ENCODE data around the gene KIRREL3. TPM values are rescaled to one million over a fixed set of nuclear protein-coding genes. Genes with fewer than 3 reads are reported as not detected.

The KIRREL3 gene
- polyA plus RNA-seq, 2 of the 4 experiments (the other 2 are of a cell fraction) = 3.0 to 11.0 TPM

- TF ChIP-seq E2F6 (IDR thresholded peaks at IDR 0.05; ENCODE audit: borderline replicate concordance, low read depth) = no peak
These were observed 218.6 kb downstream of the KIRREL3 start (continued) for GRCh38 chr11:126781942-126782341.

GRCh38 chr11:126776119-126776518, 224.5 kb downstream of the KIRREL3 start:
- no peak overlapping the region for H3K4me3 ChIP-seq
- FAIRE-seq (no peak), DNase-seq (ENCODE audit: low read depth in 1 of 2, low spot score in 1 of 2) (no peak), ATAC-seq (no peak)
- H3K27ac ChIP-seq = no peak overlapping the region
- no peak for TF ChIP-seq EHF (CRISPR knock-in tag; IDR thresholded peaks at IDR 0.05)
- TF ChIP-seq RARB (CRISPR knock-in tag; IDR thresholded peaks at IDR 0.05) = no peak
- TF ChIP-seq CTCF (IDR thresholded peaks at IDR 0.05) = no peak
- no peak for TF ChIP-seq USF2 (IDR thresholded peaks at IDR 0.05)
- TF ChIP-seq BCL3 (IDR thresholded peaks at IDR 0.05) = no peak
- no peak for TF ChIP-seq CHD4 (IDR thresholded peaks at IDR 0.05; ENCODE audit: borderline replicate concordance)
- TF ChIP-seq NR3C1 (IDR thresholded peaks at IDR 0.05) = no peak
- no peak for TF ChIP-seq FOXS1 (CRISPR knock-in tag; IDR thresholded peaks at IDR 0.05)
- TF ChIP-seq JUN (IDR thresholded peaks at IDR 0.05) = no peak
- no peak for TF ChIP-seq PHF8 (IDR thresholded peaks at IDR 0.05; ENCODE audit: borderline replicate concordance, low read depth)
- TF ChIP-seq E2F6 (IDR thresholded peaks at IDR 0.05; ENCODE audit: borderline replicate concordance, low read depth) = no peak
- no peak for TF ChIP-seq REST (IDR thresholded peaks at IDR 0.05)
- no peak overlapping the region for H3K4me2 ChIP-seq
- WGBS (ENCODE audit: missing lambda C conversion rate) = 88% methylated on average over 1 of the region's 3 CpGs
- H3K9me3 ChIP-seq = no peaks in the 10 kb centered on the region
- H3K4me1 ChIP-seq = no peaks in the 10 kb centered on the region
- ChIA-PET POLR2A (no interaction called here), CTCF (interaction anchor here (1.3 kb wide), 1 partner anchor 14 kb away, joined by 3 read pairs; no protein-coding TSS in a partner anchor)

GRCh38 chr11:126772267-126772666, 228.3 kb downstream of the KIRREL3 start:
- 74% methylated on average over 8 of the region's 8 CpGs for WGBS (ENCODE audit: missing lambda C conversion rate)
- Histone ChIP-seq H3K9me3 (no peaks in the 10 kb centered on the region), H3K27ac (no peak overlapping the region), H3K4me3 (no peak overlapping the region), H3K4me1 (no peaks in the 10 kb centered on the region), H3K4me2 (no peak overlapping the region)
- ATAC-seq = no peak
- FAIRE-seq = no peak
- DNase-seq (ENCODE audit: low read depth in 1 of 2, low spot score in 1 of 2) = no peak
- CTCF ChIA-PET = interaction anchor here (1.2 kb wide), 1 partner anchor 9 kb away, joined by 3 read pairs; no protein-coding TSS in a partner anchor
- POLR2A ChIA-PET = no interaction called here
- no peak for TF ChIP-seq USF2 (IDR thresholded peaks at IDR 0.05)
- TF ChIP-seq NR3C1 (IDR thresholded peaks at IDR 0.05) = no peak
- TF ChIP-seq PHF8 (IDR thresholded peaks at IDR 0.05; ENCODE audit: borderline replicate concordance, low read depth) = no peak
- no peak for TF ChIP-seq PBX3 (IDR thresholded peaks at IDR 0.05)
- no peak for TF ChIP-seq ZFP36 (IDR thresholded peaks at IDR 0.05; ENCODE audit: borderline replicate concordance, partially characterized antibody)
- no peak for TF ChIP-seq SMC3 (IDR thresholded peaks at IDR 0.05)
- TF ChIP-seq GATA3 (IDR thresholded peaks at IDR 0.05; ENCODE audit: borderline replicate concordance) = no peak
- no peak for TF ChIP-seq ZC3H11A (IDR thresholded peaks at IDR 0.05)
- no peak for TF ChIP-seq CHD2 (IDR thresholded peaks at IDR 0.05; ENCODE audit: low read length, partially characterized antibody)
- no peak for TF ChIP-seq EHF (CRISPR knock-in tag; IDR thresholded peaks at IDR 0.05)
- no peak for TF ChIP-seq SREBF2 (IDR thresholded peaks at IDR 0.05)
- no peak for TF ChIP-seq FOSB (CRISPR knock-in tag; IDR thresholded peaks at IDR 0.05)
- TF ChIP-seq RNF2 (IDR thresholded peaks at IDR 0.05; ENCODE audit: borderline replicate concordance, low read depth) = no peak
- TF ChIP-seq HES2 (IDR thresholded peaks at IDR 0.05) = no peak
- TF ChIP-seq EP300 (IDR thresholded peaks at IDR 0.05) = no peak
- no peak for TF ChIP-seq JUN (IDR thresholded peaks at IDR 0.05)
- no peak for TF ChIP-seq RARB (CRISPR knock-in tag; IDR thresholded peaks at IDR 0.05)

Measured in A549 (cell line).